ENCODE measurements around the gene SPO11.

The SPO11 gene

DNA sequence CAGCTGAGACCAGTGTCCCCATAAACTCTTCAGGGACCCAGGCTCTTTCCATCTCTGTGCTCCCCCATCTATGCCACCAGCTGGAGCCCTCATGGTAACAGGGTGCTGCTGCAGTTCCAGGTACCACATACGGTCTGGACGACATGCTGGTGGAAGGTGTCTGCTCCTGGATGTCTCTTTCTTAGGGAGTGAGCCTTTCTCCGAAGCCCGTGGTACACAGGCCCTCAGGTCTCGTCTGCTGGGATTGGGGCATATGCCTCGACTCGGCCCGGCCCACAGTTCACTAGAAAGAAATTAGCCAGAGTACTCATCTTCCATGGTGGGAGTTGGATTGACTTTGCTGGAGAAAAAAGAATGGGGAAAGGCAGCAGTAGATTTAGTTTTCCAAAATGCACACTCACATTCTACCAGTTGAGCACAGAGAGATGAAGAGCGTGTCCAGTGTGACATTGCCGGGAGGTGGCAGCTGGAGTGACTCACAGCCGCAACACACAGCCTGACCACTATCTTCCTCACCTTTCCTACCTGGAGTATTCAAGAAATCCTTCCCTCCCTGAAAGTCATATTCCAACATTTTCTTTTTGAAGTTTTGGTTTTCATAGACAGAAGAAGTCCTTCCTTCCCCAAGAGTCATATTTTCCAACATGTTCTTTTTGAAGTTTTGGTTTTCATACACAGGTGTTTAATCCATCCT, 18.6 kb upstream of the SPO11 start:
- no peak for DNase-seq

- DNase-seq, result no peak
Measured at GRCh38 chr20:57312138-57312537, 17.5 kb upstream of the SPO11 start.

GRCh38 chr20:57313230-57313629, 16.4 kb upstream of the SPO11 start:
- DNase-seq, result no peak

GRCh38 chr20:57313951-57314350, 15.7 kb upstream of the SPO11 start:
- no peak for DNase-seq

DNA sequence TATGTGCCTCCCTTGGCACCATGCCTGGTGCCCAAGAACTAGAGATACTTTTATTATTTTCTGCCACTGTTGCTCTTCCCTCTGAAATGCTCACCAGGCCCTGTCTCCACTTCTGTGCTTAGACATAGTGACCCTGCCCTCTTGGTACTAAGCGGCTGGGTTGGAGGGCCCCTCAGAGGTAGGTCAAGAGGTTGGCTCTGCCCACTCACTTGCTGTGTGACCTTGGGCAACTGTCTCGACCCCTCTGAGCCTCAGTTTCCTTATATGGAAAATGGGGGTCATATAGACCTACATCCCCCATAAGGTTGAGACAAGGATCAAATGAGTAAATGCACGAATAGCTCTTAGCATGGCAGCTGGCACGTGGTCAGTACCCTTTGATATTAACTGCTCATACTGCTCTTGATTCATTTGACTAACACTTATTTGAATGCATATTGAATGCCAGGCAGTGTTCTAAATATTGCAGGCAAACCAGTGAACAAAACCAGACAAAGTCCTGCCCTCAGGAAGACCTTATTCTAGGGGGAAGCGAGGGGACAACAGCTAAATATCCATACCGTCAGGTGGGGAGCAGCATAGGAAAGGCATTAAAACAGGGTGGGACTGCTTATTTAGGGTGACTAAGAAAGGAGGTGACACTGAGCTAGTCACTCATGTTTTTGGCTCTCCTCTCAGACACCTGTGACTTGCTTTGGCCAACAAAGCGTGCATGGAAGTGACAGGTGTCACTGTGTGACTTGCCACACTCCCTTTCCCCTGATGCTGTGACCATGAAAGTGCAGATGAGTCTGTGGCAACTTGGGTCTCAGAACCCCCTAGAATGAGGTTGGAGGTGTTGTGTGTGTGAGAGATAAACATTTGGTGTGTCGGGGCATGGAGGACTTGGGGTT, 14.3 kb upstream of the SPO11 start:
- no peak for DNase-seq

GRCh38 chr20:57315976-57316480, 13.6 kb upstream of the SPO11 start:
- DNase-seq, result no peak

GRCh38 chr20:57316795-57317201, 12.8 kb upstream of the SPO11 start:
- DNase-seq, result no peak

- no peak for DNase-seq
Measured at GRCh38 chr20:57317316-57317788, 12.3 kb upstream of the SPO11 start.

DNA sequence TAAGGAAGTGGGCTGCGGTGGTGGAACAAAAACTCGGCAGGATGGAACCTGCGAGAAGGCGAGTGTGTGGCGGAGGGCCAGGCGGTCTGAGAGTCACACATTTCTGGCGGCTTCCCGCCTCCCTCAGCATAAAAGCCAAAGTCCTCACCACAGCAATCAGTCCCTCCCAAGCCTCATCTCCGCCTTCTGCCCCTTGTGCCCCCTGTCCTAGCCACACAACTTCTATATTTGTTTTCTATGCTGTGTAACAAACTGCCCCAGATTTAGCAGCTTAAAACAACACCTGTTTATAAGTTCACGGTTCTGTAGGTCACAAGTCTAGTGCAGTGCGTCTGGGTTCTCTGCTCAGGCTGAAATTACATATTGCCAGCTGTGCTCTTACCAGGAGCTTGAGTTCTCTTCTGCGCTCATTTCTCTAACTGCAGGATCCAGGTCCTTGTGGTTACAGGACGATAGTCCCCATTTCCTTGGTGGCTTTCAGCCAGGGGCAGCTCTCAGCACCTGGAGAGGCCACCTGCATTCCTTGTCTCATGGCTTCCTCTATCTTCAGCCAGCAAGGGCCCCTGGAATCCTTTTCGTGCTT, 11.7 kb upstream of the SPO11 start:
- DNase-seq, result no peak

- no peak for DNase-seq
Measured at GRCh38 chr20:57319584-57319983, 10.0 kb upstream of the SPO11 start.

DNA sequence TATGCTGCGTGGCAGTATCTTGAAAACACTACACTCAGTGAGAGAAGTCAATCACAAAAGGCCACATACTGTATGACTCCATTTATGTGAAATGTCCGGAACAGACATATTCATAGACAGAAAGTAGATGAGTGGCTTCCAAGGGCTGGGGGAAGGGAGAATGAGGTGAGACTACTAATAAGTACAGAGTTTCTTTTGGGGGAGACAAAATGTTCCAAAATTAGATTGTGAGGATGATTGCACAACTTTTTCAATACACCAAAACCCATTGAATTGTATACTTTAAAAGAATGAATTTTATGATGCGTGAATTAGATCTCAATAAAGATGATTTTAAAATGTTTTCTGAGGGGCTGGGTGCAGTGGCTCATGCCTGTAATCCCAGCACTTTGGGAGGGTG, 9.2 kb upstream of the SPO11 start:
- DNase-seq, result no peak

DNA sequence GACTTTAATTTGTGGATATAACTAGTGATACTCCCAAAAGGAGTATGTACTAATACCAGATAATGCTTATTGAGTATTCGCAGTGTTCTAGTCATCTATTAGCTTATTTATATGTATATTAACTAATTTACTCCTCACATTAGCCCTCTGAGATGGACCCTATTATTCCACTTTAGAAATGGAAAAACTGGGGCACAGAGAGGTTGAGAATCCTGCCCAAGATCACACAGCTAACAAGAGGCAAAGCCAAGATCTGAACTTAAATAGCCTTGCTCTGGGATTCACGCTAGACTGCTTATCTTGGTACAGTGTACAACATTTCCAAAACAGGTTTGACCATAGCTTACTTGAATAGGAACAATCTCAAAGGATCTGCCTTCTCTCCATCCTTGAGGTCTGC, 8.5 kb upstream of the SPO11 start:
- no peak for DNase-seq

DNA sequence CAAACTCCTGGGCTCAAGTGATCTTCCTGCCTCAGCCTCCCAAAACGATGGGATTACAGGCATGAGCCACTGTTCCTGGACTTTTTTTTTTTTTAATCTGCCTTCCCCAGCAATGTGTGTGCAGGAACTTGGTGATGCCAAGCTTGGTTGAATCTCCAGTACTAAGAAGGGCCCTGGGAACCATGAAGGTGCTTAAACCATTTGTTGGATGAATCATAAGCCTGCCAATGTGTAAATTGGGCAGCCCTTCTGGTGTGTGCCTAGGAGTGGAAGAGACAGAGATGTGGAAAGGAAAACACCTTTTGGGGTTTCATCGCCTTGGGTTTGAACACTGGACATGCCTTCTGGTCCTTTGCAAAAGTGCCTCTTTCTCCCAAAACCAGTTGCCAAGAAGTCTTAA, 7.1 kb upstream of the SPO11 start:
- no peak for DNase-seq

DNA sequence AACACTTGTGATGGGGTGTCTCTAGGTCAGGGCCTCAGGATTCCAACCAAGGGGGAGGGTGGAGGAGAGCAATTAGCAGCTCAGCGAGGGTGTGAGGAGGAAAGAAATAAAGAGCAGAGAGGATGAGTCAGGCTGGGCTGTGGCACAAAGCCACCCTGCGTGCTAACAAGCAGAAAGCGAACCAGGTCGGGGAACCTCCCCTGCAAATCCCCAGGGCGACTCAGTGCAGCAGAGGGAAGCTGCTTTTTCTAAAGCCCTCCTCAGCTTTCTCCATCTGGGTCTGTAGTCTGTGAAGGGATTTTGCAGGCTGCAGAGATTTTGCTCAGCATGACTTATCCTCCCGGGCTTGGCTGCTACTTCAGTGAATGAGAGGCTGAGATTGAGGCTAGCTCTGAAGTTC, 6.6 kb upstream of the SPO11 start:
- DNase-seq, result no peak

- DNase-seq, result no peak
Measured at GRCh38 chr20:57325632-57326356, 3.8 kb upstream of the SPO11 start.

- no peak for DNase-seq
Measured at GRCh38 chr20:57326667-57327455, 2.7 kb upstream of the SPO11 start.

DNA sequence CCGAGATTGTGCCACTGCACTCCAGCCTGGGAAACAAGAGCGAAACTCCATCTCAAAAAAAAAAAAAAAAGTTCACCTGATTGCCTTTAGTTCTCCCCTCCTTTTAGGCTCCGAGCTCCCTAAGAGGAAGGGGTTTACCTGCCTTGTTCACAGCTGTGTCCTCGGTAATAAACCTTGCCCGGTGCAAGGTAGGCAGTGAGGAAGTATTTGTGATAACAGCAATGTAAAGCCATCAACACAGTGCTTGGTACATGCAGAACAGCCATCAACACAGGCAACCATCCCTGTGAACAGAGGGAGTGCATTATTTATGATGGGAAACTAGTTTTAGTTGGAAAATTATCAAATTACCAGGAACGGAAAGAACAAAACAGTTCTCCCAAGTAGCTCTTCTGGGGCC, 1.8 kb upstream of the SPO11 start:
- no peak for DNase-seq

DNA sequence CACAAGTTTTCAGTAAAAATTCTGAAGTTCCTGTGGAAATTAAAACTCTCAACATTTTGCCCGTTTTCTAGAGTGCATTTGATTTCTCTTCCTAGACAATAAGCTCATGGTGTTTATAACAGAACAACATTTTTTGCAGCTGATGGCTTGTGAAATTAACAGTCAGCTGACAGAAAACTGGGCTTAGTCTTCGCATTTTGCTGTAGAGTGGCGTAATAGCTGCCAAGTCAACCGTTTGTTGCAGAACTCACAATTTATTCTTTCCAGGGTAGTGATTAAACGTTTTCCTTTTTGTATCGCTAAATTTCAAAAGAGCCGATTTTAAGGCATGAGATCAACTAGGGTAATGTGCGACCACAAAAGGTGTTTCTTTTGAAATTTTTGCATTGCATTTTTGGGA, 1.4 kb downstream of the SPO11 start:
- DNase-seq, result no peak

DNA sequence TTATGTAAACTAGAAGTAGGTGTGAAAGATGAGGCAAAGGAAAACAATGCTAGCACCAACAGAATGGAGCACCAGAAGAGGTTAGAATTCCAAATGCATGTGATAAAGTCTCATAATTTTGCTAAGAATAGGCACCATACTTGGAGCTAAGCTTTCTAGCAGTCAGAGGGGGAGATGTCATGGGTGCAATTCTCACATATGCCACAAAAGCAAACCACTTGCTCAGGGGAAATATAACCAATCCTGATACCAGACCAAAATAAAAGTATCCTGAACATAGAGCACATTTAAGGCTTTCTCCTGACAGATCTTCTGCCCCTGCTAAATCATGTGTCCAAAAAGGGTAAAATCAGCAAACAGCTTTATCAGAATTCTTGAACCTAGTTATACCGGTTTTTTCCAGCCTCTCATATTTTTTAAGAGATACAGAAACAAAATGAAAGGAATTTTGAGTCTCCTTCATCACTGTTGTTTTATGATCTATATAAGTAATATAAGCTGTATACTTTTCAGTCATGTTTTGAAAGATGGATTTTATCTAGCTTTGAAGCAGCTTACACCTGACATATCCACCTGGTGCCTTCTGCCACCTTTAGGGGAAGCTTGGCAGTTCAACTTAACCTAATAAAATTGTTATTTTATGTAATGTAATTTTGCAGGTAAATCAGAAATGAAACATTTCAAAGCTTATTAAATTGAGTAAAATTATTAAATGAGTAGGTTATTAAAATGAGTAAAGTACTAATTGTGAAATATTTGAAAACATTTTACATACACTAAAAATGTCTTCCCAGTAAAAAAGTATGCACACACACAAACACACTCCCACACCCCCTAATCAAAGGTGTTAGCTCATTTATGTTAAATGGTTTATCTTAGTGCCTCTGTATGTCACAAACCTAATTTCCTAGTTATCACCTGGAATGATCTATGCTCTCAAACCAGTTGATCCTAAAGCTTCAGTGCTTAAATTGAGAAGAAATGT, 2.8 kb downstream of the SPO11 start:
- no peak for DNase-seq

DNA sequence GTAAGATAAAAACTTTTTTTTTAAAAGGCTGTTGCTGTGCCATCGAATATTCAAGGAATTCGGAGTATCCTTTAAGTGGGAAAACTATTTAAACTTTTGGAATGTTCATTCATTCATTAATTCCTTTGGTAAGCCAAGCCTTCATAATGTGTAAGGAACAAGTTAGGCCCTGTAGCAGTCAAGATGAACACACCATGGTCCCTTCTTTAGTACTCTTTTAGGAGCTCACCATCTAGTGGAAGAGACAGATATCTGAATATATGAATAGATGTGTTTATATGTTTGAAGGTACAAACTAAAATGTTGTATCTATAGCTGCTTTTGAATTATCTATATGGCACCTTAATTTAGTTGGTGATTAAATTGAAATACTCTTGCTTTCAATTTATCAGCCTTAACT, 5.8 kb downstream of the SPO11 start:
- DNase-seq, result no peak

- no peak for DNase-seq
Measured at GRCh38 chr20:57341663-57342062, 12.1 kb downstream of the SPO11 start.
